ENCODE measurements around the gene RCOR1.

RCOR1 gene

DNA sequence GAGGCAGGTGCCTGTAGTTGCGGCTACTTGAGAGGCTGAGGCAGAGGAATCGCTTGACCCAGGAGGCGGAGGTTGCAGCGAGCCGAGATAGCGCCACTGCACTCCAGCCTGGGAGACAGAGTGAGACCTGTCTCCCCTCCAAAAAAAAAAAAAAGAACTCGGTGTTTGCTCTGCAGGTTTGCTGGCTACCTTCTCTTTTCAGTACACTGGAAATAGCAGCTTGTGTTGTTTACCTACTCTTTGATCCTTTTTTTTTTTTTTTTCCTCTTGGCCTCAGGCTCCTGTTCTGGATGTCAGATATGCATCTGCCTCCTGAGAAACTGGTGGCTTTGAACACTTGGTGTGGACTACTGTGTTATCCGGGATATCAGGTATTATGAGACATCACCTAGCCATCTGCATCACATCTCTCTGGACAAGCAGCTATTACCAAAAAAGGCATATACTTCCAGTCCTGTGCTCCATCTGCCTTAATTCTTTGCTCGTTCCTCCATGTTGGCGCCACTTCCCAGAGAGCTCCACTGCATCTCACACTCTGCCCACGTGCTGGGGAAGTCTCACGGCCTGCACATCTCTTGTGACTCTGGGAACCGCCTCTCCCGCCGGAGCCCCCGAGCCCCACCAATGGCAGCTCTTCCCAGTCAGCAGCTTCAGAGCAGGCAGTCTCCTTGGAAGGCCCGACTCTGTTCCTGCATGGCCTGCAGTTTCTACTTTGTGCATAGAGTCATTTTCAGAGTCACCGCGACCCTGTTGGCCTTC, 133.9 kb downstream of the RCOR1 start:
- DNase-seq (ENCODE audit: low spot score), result no peak

DNA sequence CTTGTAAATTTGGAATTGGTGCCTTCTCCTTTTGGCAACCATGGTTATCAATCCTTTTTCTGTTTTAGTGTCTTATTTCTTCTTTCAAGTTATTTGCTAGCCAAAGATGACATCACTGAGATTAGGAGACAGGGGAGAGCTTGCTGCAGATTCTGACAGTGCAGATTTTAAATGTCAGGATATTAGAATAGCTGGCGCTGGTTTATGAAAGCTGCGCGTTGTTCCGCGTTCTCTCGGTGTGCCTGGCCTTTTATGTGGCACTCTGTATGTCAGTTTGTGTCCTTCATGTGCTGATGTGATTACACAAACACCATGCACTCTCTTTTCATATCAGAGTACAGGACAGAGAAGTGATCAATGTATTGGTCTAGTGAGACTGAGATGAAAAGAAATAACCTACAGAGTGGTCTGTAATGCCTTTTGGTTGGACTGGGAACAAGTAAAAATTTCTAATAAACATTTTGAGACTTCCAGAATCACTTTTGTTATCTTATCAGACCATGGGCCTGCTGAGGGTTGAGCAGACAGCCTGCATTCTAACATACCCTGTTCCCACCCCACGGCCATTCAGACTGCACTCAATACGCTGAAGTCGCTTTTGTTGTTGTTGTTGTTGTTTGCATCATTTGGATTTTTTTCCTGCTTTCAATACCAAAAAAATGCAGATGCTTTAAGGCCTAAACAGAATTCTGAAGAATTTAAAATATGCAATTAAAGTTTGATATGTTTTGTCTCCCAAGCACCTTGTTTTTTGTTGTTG, 135.1 kb downstream of the RCOR1 start:
- DNase-seq (ENCODE audit: low spot score), result no peak

DNA sequence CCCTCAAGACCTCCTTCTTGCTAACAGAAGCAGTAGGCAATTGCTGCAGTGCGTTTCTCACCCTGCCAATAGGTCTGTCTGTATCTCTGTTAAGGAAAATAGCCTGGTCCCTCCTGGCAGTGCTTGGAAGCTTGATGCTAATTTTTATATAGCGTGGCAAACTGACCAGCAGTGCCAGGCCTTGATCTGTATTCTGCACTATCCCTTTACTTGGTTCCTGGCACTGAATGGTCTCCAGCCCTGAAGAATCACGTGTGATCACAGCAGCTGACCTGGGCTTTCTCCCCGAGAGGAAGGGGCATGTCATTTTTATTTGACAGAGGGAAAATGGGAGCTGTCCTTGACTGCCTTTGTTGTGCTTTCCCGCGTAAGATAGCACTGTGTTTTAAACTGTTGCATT, 136.1 kb downstream of the RCOR1 start:
- DNase-seq (ENCODE audit: low spot score), result no peak

DNA sequence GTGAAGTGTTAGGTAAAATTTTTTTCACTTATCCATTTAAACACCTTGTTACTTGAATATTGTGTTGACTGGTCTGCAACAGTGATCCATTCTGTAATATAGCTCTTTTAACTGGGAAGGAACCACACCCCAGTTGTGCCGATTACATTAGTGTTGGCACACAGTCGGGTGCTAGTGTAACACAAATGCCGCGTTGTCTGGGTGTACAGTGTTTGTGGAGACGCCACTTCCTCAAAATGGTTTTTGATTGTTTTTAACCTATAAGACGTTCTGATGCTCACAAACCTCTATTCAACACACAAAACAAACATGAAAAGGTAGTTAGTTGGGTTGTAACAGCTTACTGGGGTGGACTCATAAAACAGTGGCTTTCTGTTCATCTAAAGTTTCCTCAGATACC, 136.8 kb downstream of the RCOR1 start:
- no peak for DNase-seq (ENCODE audit: low spot score)

DNA sequence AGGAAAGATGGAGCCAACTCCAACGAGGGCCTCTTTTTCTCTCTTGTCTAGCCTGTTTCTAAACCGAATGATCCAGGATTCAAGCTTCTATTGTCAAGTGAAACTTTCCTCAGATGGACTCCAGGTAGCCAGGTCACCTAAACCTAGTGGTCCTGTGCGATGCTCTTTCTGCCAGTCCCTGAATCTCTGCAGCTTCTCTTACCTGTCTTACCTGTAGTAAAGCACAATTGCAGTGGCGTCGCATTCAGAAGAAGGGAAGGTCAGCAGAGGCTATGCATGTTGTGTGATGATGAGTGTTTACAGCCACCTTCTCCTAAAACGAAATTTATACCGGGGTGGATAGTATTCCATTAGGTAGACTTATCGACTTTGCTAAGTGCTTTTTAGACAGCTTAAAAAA, 137.4 kb downstream of the RCOR1 start:
- DNase-seq (ENCODE audit: low spot score), result no peak

DNA sequence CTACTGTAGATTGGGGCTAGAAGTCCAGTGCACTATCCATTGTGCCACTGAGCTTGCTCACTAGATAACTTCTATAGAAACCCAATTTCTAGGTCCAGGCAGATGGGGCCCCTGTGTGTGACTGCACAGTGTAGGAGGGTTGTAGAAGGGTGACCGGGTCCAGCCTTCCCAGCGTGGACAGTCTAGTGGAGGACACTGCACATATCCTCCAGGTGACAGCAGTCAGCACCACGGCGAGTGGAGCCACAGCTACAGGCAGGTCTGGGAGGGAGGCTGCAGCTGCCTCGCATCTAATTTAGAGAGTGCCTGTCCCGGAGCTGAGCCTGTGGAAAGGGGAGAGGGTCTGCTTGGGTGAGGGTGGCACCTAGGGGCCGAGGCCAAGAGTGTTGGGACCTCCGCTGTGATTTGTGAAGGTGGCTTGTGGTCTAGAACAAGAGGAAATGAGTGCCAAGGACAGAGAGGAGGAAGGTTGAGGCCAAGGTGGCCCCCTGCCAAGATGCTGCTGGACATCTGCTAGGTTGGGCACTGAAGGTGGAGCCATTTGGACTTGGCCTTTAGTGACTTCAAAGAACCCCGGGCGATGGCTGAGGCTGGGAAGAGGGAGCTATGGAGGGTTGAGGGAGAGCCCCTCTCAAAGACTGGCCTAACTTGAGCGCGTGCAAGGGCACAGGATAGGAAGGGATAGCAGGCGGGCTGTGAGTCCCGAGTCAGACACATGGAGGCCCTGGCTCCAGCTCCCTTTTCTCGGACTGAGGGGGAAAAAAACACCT, 138.8 kb downstream of the RCOR1 start:
- no peak for DNase-seq (ENCODE audit: low spot score)

DNA sequence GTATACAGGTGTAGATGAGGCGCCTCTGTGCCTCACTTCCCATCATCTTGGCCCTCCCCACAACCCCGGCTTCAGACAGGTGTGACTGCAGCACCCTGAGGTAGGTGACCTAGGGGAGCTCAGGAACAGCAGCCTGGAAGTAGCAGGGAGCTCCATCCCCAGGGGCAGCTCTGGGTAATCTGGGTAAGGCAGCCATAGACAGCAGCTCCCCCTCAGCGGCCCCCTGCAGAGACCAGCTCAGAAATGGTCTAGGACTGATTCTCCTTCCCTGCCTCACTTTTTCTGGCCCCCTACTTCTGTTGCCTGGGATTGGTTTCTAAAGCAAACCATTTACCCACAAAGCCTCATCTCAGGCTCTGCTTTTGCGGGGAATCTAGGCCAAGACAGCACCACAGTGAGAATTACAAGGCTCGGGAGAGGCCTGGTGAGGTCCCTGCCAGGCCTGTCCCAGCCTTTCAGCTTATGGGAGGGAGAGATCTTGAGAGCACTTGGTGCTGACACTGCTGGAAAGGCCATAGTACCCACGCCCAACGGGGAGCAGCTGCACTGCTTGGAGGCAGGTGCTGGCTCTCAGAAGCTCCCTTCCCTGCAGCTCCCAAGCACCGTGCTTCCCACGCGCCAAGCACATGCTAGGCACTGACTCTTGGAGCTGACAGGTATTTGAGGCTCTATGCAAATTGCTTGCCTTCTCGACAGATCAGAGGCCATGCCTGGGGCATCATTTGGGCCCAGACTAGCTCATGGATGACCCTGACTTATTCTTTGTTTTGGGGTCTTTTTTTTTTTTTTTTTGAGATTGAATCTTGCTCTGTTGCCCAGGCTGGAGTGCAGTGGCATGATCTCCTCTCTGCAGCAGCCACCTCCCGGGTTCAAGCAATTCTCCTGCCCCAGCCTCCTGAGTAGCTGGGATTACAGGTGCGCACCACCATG, 139.7 kb downstream of the RCOR1 start:
- DNase-seq (ENCODE audit: low spot score), result no peak

DNA sequence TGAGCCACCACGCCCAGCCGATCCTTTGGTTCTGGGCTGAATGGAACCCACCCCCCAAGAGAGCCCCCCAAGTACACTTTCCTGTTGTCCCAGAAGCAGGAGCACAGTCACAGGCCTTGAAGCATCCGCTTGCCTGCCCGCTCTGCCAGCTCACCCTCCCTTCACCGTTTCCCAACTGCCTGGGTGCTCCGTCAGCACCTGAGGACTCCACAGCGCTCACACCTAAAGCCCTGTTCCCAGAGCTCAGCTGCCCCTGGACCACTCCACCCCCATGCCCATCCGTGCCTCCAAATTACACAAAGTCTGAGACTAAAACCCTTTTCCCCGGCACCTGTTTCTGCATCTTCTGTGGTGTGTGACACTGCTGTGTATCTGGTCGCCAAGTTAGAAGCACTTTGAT, 140.5 kb downstream of the RCOR1 start:
- no peak for DNase-seq (ENCODE audit: low spot score)

DNA sequence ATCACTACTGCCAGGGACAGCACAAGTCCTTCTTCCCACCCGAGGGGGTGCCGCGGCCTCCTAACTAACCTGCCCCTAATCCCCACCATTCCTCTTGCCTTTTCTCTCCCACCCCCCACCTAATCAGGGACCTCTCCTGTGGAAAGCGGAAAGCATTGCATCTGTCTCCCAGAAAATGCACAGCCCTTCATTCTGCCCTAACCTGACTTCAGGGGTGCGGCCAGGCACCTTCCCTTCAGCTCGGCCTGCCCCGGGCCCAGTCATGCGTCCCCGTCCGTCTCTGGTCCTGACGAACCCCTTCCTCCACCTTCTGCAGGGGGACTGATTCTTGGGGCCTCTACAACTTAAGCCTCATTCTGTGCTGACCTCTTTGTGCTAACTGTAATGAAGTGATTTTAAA, 140.9 kb downstream of the RCOR1 start:
- no peak for DNase-seq (ENCODE audit: low spot score)

DNA sequence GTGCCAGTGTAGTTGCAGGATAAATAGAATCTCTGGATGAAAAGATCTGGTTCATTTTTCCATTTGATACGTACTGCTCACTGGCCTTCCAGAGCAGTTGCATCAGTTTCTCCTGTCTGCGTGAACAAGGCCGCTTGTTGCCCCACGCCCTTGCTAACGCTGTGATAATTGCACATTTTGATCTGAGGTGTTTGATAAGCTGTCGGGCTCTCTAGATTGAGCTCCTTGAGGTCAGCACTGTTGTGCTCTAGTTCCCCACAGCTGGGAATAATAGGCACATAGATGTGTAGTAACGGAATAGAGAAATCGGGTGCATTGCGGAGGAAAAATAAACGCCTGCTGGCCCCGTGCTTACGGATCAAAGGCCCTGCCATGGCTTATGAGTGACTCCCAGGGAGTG, 142.0 kb downstream of the RCOR1 start:
- no peak for DNase-seq (ENCODE audit: low spot score)

DNA sequence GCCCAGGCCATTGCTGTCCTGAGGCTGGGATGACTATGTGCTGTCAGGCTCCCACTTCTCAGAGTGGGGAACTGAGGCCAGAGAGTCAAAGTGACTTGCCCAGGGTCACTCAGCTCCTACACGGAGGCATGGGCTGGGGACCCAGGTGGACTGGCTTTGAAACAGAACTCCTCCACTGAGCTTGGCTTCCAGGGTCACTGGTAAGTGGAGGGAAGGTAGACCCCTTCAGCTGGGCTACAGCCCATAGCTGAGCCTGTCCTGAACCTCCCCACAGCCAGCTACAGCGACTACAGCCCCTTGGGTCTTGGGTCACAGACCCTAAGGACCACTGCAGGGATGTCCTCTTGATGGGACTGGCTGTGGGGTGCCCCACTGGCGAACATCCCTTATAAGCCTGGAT, 144.5 kb downstream of the RCOR1 start:
- DNase-seq (ENCODE audit: low spot score), result no peak

DNA sequence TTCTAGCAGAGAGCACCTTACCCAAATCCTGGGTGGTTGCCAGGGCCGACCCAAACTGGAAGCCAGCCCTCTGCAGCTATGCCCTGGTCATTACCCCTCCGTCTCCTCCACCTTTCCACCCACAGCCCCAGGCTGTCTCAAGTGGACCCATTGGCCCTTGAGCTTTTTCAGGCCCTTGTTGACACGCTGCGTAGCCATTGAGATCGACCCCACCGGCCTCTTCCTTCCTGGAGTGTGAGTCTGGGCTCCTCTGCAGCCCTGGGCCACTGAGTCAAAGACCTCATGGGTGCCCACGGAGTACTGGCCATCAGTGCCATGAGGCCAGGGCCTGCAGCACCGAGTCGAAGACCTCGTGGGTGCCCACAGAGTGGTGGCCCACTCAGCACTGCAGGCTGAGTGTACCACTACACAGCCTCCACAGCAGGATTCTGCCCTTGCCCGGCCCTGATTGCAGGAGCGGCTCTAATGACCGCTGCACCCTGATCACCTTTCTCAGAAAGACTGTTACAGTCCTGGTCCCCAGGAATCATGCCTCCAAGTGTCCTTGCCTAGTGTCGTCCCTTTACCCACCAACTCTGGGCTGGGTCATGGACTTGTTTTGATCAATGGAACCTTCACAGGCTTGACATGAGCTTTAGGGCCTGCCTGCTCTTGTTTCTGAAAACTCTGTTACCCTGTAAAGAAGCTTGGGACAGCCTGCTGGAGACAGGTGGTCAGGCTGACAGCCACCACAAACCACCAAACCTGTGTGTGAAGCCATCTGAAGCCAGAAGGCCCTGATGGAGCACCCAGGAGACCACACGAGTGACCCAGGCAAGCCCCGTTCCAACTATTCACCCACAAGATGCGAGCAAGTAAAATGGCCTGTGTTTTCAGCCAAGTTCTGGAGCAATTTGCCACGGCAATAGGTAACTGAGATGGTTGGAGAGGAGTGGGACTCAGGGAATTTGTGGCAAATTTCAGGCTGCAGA, 145.2 kb downstream of the RCOR1 start:
- no peak for DNase-seq (ENCODE audit: low spot score)

DNA sequence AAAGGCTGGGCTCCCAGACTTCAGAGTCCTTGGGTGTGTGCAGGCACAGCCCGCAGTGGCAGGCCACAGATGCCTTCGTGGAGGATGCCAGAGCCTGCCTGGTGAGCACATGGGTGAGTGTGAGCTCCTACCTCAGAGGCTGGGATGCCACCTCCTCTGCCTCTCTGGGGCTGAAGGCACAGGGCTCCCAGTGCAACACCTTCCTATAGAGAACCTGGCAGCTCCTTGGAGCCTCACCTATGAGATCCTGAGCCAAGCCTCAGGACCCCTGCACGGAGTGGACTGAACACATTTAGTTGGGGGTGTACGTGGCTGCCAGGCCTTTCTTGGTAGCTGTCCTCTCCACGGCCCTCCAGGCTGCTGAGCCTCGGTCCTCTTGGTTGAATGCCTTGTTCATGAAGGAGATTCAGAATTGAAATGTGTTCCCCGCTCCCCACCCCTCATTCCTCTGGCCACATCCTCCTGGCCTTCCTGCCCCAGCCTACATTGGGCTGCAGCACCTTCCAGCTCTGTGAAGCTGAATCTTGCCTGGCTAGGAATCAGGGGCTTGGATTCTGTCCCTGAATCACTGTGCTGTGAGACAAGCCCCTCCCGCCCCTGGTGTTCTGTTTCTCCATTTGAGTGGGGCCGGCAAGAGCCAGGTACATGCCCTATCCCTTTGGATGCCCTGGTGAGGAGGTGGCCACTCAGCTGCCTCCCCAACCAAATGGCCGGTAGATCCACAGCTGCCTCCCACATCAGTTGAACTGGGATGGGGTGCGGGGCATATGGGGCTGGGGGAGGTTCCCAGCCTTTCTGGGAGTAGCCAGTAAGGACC, 146.1 kb downstream of the RCOR1 start:
- no peak for DNase-seq (ENCODE audit: low spot score)

DNA sequence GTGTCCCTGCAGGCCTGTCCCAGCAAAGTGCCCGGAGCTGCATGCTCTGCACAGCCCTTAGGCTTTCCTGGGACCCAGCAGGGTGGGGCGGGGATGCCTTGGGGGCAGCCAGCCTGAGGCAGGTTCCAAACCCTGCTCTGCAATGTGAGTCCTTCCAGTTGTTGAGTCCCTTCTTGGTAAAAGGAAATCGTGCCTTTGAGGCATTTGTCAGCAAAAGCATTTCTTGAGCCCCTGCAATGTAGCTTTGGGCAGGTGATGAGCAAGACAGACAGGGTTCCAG, 146.7 kb downstream of the RCOR1 start:
- DNase-seq (ENCODE audit: low spot score), result no peak

DNA sequence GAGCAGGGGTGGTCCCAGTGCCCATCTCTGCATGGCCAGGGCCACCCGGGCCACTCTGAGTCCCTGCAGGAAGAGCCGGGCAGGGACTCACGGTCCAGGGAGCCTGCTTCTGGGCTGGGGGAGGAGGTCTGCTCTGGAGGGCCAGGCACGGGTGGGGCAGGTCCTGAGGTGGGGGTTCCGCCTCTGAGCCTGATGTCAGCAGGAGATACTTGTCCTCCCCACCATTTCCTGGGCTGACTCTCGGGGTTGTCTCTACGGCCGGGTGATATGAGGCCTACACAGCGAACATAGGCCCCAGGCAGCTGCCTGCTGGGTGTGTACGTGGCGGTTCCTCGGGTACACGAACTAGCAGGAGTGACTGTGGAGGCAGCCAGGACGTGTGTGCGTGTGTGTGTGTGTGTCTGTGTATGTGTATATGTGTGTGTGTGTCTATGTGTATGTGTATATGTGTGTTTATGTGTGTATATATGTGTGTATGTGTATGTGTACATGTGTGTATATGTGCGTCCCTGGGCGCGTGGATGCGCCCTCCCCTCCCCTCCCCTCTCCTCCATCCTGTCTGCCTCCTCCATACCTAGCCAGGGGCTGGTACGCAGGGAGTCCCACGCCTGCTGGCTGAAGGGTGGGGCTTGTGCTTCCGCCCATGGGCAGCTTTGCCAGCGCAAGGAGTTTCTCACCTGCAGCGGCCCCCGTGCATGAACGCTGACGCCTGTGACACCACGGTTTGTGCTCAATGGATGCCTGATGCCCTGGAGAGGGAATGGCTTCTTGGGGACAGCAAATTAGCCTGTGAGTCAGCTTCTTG, 154.4 kb downstream of the RCOR1 start:
- DNase-seq (ENCODE audit: low spot score), result no peak

DNA sequence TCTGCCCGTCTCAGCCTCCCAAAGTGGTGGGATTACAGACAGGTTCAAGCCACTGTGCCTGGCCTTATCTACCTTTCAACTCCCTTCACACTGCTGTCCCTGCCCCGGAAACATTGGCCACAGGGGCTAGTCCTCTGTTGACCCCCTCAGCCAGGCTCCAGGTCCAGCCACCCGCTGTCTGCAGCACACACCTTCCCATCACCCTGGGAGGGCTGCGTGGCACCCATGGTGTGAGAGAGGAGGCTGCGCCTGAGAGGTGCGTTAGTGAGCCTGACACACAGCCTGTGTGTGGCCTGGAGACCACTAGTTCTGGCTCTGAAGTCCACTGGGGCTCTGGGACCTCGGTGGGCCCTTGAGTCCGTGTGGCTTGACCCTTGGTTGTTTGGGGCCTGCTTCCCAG, 156.4 kb downstream of the RCOR1 start:
- DNase-seq (ENCODE audit: low spot score), result no peak

DNA sequence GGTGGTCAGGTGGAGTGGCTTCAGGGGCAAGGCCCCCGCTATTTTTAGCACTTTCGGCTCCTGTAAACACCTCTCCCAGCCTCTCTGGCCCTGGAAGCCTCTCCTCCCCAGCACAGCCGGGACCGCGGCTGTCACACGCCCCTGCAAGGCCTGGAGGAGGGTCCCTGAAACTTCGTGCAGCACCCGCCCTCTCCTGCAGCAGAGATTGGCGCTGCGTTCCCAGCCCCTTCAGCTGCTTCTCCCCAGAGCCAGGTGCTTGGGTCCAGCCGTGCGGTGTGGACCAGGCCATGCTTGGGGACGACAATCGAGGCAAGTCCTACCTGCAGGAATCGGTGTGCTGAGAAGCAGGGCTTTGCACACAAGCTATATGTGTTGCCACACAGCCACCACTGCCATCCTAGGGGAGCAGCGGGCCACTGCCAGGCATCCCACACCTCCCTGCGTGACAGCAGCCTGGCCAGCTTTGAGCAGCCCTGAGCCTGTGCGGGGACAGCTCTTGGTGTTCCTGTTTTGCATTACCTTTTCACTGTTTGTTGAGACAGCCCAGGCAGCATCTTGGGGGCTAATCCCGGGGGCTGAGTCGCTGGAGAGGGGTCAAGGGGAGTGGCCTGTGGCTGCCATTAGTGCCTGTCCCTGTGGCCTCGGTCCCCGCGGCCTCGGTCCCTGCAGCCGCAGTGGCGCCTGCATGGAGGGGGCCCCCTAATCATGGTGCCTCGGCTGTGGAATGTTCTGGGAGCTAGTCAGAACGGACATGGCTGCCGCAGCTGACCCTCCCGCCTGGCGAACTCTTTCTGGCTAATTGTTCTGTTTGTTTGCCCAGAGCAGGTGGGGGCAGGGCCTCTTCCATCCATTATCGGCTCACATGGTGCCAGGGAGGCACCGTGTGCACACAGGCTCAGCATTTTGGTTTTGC, 157.2 kb downstream of the RCOR1 start:
- DNase-seq (ENCODE audit: low spot score), result no peak

DNA sequence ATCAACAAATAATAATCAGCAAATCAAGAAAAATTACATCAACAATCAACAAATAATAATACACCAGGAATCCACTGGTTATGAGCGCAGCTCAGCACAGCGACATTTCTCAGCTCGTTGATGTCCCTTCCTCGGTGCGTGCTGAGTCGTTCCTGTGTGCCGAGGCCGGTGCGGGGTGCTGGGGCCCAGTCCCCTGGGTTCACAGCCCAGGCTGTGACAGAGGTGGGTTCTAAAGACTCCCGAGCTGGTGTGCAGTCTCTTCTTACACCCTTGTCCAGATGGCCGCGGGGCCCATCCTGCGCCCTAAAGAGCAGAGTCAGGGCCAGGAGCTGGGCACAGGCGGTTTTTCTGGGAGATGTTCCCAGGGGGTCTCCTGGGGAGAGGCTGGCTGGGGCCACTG, 157.9 kb downstream of the RCOR1 start:
- no peak for DNase-seq (ENCODE audit: low spot score)

All from LoVo (cell line).